Karpas-422 (cell line): Measurements from ENCODE around the gene PRR11. TPM values are rescaled to one million over a fixed set of nuclear protein-coding genes. Genes with fewer than 3 reads are reported as not detected.
"Not testable (repeated sequence)": the region's sequence is repeated elsewhere in the genome, so short reads cannot be mapped to it uniquely, and the experiment has no call there.

ENCODE experiments used
- DNase-seq: peaks from one replicate; pipeline ENCODE4 v3.0.0-alpha.2; 2015
- H2AFZ ChIP-seq: fragments of 200-600 bp; sonication (generic); 2 replicates; pipeline ENCODE4 v1.6.1; 2014; ENCODE audit warnings: antibody characterized with exemption, low read length, mixed read lengths
- H3K27ac ChIP-seq: fragments of 200-600 bp; sonication (generic); 2 replicates; pipeline ENCODE4 v1.5.1; 2014; ENCODE audit warnings: mild to moderate bottlenecking, low read length, moderate library complexity
- H3K27me3 ChIP-seq: fragments of 200-600 bp; sonication (generic); 2 replicates; pipeline ENCODE4 v1.6.1; 2014; ENCODE audit warnings: low read length, mixed read lengths
- H3K36me3 ChIP-seq: fragments of 200-600 bp; sonication (generic); 2 replicates; pipeline ENCODE4 v1.6.1; 2014; ENCODE audit warnings: low read length, mixed read lengths; ENCODE audit not compliant: insufficient read depth
- H3K4me1 ChIP-seq: fragments of 200-600 bp; sonication (generic); 2 replicates; pipeline ENCODE4 v1.6.1; 2014; ENCODE audit warnings: mild to moderate bottlenecking, low read length, mixed read lengths
- H3K4me2 ChIP-seq: fragments of 200-600 bp; sonication (generic); 2 replicates; pipeline ENCODE4 v1.6.1; 2014; ENCODE audit warnings: low read length, low read depth, mild to moderate bottlenecking; ENCODE audit not compliant: poor library complexity, severe bottlenecking
- H3K4me3 ChIP-seq: fragments of 200-600 bp; sonication (generic); 2 replicates; pipeline ENCODE4 v1.5.1; 2014; ENCODE audit warnings: mild to moderate bottlenecking, antibody characterized with exemption, low read length, mixed read lengths
- H3K79me2 ChIP-seq: fragments of 200-600 bp; sonication (generic); 2 replicates; pipeline ENCODE4 v1.6.1; 2014; ENCODE audit warnings: mild to moderate bottlenecking, low read length, mixed read lengths
- H3K9ac ChIP-seq: fragments of 200-600 bp; sonication (generic); 2 replicates; pipeline ENCODE4 v1.6.0; 2014; ENCODE audit warnings: low read length
- H3K9me2 ChIP-seq: fragments of 200-600 bp; sonication (generic), shearing (Covaris generic); replicated peaks from 2 replicates; pipeline ENCODE4 v1.6.0; 2014; ENCODE audit warnings: mild to moderate bottlenecking, low read length, moderate library complexity; ENCODE audit not compliant: insufficient read depth
- H3K9me3 ChIP-seq: fragments of 300-700, 200-600 bp; sonication (generic); 2 replicates; pipeline ENCODE4 v1.6.1; 2014; ENCODE audit warnings: low read length, mixed read lengths
- H4K20me1 ChIP-seq: fragments of 200-600 bp; sonication (generic); 2 replicates; pipeline ENCODE4 v1.6.1; 2014; ENCODE audit warnings: mild to moderate bottlenecking, antibody characterized with exemption, low read length, low read depth; ENCODE audit not compliant: insufficient read depth
- total RNA-seq: library from RNA; depleted of rRNA; stranded (reverse); fragments of >200 nt; shearing (Covaris generic); gene quantifications from 2 replicates; pipeline ENCODE4 v1.2.3, GENCODE V29; 2014; ENCODE audit warnings: low replicate concordance

The PRR11 gene
- total RNA-seq, 1 experiment from 2014 or later, result 15.2 TPM

GRCh38 chr17:59115474-59115873 lies 40.1 kb upstream of the PRR11 start:
- no peaks in the 10 kb centered on the region for H3K9me2 ChIP-seq
- no peak overlapping the region for H2AFZ ChIP-seq
- DNase-seq, result no peak
- H3K79me2 ChIP-seq, result peaks cover 69% of the 10 kb centered on the region
- peaks cover 32% of the 10 kb centered on the region; the same call in 1 of the 2 replicates for H3K36me3 ChIP-seq
- no peaks in the 10 kb centered on the region for H4K20me1 ChIP-seq
- no peak overlapping the region for H3K27ac ChIP-seq
- no peak overlapping the region for H3K9ac ChIP-seq
- H3K4me3 ChIP-seq, result no peak overlapping the region
- no peak overlapping the region for H3K4me2 ChIP-seq
- no peaks in the 10 kb centered on the region for H3K4me1 ChIP-seq
- no peaks in the 10 kb centered on the region for H3K9me3 ChIP-seq
- H3K27me3 ChIP-seq, result no peaks in the 10 kb centered on the region

- no peaks in the 10 kb centered on the region for H4K20me1 ChIP-seq
These were observed 33.6 kb upstream of the PRR11 start for GRCh38 chr17:59121901-59122480.

GRCh38 chr17:59124665-59125064 lies 30.9 kb upstream of the PRR11 start:
- Histone ChIP-seq H3K4me3 (no peak overlapping the region), H4K20me1 (no peaks in the 10 kb centered on the region), H3K27ac (no peak overlapping the region), H2AFZ (no peak overlapping the region), H3K36me3 (peaks cover 16% of the 10 kb centered on the region; the same call in 1 of the 2 replicates), H3K9me3 (no peaks in the 10 kb centered on the region), H3K4me2 (no peak overlapping the region), H3K27me3 (no peaks in the 10 kb centered on the region), H3K9me2 (no peaks in the 10 kb centered on the region), H3K79me2 (peaks cover 63% of the 10 kb centered on the region), H3K9ac (no peak overlapping the region), H3K4me1 (no peaks in the 10 kb centered on the region)
- no peak for DNase-seq

More at GRCh38 chr17:59121901-59122480, 33.6 kb upstream of the PRR11 start:
- Histone ChIP-seq H3K27ac (no peak overlapping the region), H3K9ac (no peak overlapping the region), H3K4me3 (no peak overlapping the region), H3K4me2 (no peak overlapping the region), H3K27me3 (no peaks in the 10 kb centered on the region), H3K36me3 (peaks cover 25% of the 10 kb centered on the region; the same call in 1 of the 2 replicates), H3K79me2 (peaks cover 66% of the 10 kb centered on the region), H3K9me2 (no peaks in the 10 kb centered on the region), H3K9me3 (no peaks in the 10 kb centered on the region), H2AFZ (no peak overlapping the region), H3K4me1 (no peaks in the 10 kb centered on the region)
- no peak for DNase-seq

GRCh38 chr17:59126809-59127417 lies 28.6 kb upstream of the PRR11 start:
- Histone ChIP-seq H4K20me1 (no peaks in the 10 kb centered on the region), H3K79me2 (peaks cover 71% of the 10 kb centered on the region), H3K36me3 (peaks cover 18% of the 10 kb centered on the region; the same call in 1 of the 2 replicates), H3K4me2 (no peak overlapping the region), H3K4me3 (no peak overlapping the region), H3K4me1 (no peaks in the 10 kb centered on the region), H3K9ac (no peak overlapping the region), H3K27me3 (no peaks in the 10 kb centered on the region), H3K27ac (no peak overlapping the region), H3K9me3 (no peaks in the 10 kb centered on the region), H3K9me2 (no peaks in the 10 kb centered on the region), H2AFZ (no peak overlapping the region)
- DNase-seq, result no peak

GRCh38 chr17:59129814-59130213 lies 25.7 kb upstream of the PRR11 start:
- no peaks in the 10 kb centered on the region for H3K4me1 ChIP-seq
- H4K20me1 ChIP-seq, result no peaks in the 10 kb centered on the region
- peaks cover 18% of the 10 kb centered on the region; the same call in 1 of the 2 replicates for H3K36me3 ChIP-seq
- H3K9ac ChIP-seq, result no peak overlapping the region
- no peak overlapping the region for H3K27ac ChIP-seq
- H3K27me3 ChIP-seq, result no peaks in the 10 kb centered on the region
- H3K9me2 ChIP-seq, result no peaks in the 10 kb centered on the region
- H3K4me2 ChIP-seq, result no peak overlapping the region
- no peak for DNase-seq
- H2AFZ ChIP-seq, result no peak overlapping the region
- peaks cover 82% of the 10 kb centered on the region for H3K79me2 ChIP-seq
- no peaks in the 10 kb centered on the region for H3K9me3 ChIP-seq
- H3K4me3 ChIP-seq, result no peak overlapping the region

GRCh38 chr17:59131131-59131530 lies 24.4 kb upstream of the PRR11 start:
- H3K36me3 ChIP-seq, result peaks cover 18% of the 10 kb centered on the region; the same call in 1 of the 2 replicates
- no peaks in the 10 kb centered on the region for H3K27me3 ChIP-seq
- H3K4me3 ChIP-seq, result no peak overlapping the region
- H3K9me3 ChIP-seq, result no peaks in the 10 kb centered on the region
- H3K4me2 ChIP-seq, result no peak overlapping the region
- no peak overlapping the region for H2AFZ ChIP-seq
- H3K4me1 ChIP-seq, result no peaks in the 10 kb centered on the region
- H3K79me2 ChIP-seq, result peaks cover 88% of the 10 kb centered on the region
- no peaks in the 10 kb centered on the region for H4K20me1 ChIP-seq
- no peak for DNase-seq
- H3K27ac ChIP-seq, result no peak overlapping the region
- H3K9me2 ChIP-seq, result no peaks in the 10 kb centered on the region
- no peak overlapping the region for H3K9ac ChIP-seq

- H3K9me3 ChIP-seq, DNase-seq, H3K27ac ChIP-seq, H3K4me3 ChIP-seq, H2AFZ ChIP-seq, H4K20me1 ChIP-seq, H3K36me3 ChIP-seq, H3K9ac ChIP-seq, H3K27me3 ChIP-seq, H3K4me2 ChIP-seq, H3K4me1 ChIP-seq, H3K9me2 ChIP-seq: not testable (repeated sequence)
- H3K79me2 ChIP-seq, result peaks cover 96% of the 10 kb centered on the region
These were observed 17.2 kb upstream of the PRR11 start for GRCh38 chr17:59138339-59138738.

- Histone ChIP-seq H3K27me3 (no peaks in the 10 kb centered on the region), H3K9me3 (no peaks in the 10 kb centered on the region), H3K79me2 (peaks cover 96% of the 10 kb centered on the region), H3K36me3 (peaks cover 8% of the 10 kb centered on the region; the same call in 1 of the 2 replicates), H3K4me2 (no peak overlapping the region), H3K27ac (no peak overlapping the region), H3K4me1 (no peaks in the 10 kb centered on the region), H4K20me1 (no peaks in the 10 kb centered on the region), H3K9ac (no peak overlapping the region), H3K9me2 (no peaks in the 10 kb centered on the region), H3K4me3 (no peak overlapping the region), H2AFZ (no peak overlapping the region)
- DNase-seq, result no peak
These were observed 15.6 kb upstream of the PRR11 start for GRCh38 chr17:59139939-59140338.
